ENCODE results near the gene SLC5A3. TPM values are rescaled to one million over a fixed set of nuclear protein-coding genes. Genes with fewer than 3 reads are reported as not detected.

SLC5A3 gene
- total and polyA plus RNA-seq, 10 of the 15 experiments (the other 5 are each of a cell fraction or from before 2014, with no cell fraction given): 3.3 to 21.4 (median 12.0) TPM

DNA sequence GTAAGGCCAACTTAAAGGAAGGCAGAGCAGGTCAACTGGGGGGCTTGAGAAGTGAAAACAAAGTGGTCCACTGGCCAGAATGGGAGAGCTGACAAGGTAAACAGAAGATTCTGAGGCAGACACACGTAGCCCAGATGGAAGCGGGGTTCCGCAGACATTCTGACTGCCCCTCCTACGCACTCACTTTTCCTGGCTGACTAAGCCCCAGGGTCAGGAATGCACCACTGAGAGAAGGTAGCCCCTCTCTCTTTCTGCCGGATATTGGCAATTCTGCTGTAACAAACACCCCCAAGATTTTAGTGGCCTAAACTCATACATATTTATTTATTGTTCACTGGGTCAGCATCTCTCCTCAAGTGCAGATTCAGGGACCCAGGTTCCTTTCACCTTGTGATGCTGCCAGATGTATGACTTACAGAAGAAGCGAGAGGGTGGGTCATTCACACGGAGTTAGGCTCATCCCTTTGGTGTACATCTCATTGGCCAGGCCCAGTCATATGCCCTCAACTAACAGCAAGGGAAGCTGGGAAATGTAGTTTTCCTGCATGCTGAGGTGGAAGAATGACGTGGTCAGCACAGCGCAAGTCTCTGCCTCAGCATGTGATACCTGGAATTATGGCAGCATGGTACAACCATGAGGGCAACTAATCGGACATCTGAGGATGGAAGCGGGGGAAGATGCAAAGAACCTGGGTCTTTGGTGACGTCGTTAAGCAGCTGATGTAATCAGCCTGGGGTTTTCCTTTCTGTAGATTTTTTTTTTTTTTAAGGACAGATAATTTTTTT lies 43.4 kb upstream of the SLC5A3 start (continued):
- no peak for TF ChIP-seq ZNF207 (IDR thresholded peaks at IDR 0.05; ENCODE audit: borderline replicate concordance)
- peak; percentile 54; the same call in 1 of the 2 replicates for TF ChIP-seq IKZF1 (conservative IDR thresholded peaks at IDR 0.05)
- TF ChIP-seq ZSCAN29 (IDR thresholded peaks at IDR 0.05): no peak
- TF ChIP-seq ZBTB33 (IDR thresholded peaks at IDR 0.05): no peak
- no peak for TF ChIP-seq FOXM1 (IDR thresholded peaks at IDR 0.05; ENCODE audit: low read depth, low read length)
- TF ChIP-seq FOS (IDR thresholded peaks at IDR 0.05; ENCODE audit: borderline replicate concordance, extremely low read depth, insufficient read length): no peak
- no peak for TF ChIP-seq KLF5 (IDR thresholded peaks at IDR 0.05; ENCODE audit: partially characterized antibody)
- no peak for TF ChIP-seq ASH2L (IDR thresholded peaks at IDR 0.05; ENCODE audit: borderline replicate concordance, low read depth)
- TF ChIP-seq, protein P1, sequence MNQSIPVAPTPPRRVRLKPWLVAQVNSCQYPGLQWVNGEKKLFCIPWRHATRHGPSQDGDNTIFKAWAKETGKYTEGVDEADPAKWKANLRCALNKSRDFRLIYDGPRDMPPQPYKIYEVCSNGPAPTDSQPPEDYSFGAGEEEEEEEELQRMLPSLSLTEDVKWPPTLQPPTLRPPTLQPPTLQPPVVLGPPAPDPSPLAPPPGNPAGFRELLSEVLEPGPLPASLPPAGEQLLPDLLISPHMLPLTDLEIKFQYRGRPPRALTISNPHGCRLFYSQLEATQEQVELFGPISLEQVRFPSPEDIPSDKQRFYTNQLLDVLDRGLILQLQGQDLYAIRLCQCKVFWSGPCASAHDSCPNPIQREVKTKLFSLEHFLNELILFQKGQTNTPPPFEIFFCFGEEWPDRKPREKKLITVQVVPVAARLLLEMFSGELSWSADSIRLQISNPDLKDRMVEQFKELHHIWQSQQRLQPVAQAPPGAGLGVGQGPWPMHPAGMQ (IDR thresholded peaks at IDR 0.05; ENCODE audit: borderline replicate concordance): no peak
- TF ChIP-seq, protein P2, sequence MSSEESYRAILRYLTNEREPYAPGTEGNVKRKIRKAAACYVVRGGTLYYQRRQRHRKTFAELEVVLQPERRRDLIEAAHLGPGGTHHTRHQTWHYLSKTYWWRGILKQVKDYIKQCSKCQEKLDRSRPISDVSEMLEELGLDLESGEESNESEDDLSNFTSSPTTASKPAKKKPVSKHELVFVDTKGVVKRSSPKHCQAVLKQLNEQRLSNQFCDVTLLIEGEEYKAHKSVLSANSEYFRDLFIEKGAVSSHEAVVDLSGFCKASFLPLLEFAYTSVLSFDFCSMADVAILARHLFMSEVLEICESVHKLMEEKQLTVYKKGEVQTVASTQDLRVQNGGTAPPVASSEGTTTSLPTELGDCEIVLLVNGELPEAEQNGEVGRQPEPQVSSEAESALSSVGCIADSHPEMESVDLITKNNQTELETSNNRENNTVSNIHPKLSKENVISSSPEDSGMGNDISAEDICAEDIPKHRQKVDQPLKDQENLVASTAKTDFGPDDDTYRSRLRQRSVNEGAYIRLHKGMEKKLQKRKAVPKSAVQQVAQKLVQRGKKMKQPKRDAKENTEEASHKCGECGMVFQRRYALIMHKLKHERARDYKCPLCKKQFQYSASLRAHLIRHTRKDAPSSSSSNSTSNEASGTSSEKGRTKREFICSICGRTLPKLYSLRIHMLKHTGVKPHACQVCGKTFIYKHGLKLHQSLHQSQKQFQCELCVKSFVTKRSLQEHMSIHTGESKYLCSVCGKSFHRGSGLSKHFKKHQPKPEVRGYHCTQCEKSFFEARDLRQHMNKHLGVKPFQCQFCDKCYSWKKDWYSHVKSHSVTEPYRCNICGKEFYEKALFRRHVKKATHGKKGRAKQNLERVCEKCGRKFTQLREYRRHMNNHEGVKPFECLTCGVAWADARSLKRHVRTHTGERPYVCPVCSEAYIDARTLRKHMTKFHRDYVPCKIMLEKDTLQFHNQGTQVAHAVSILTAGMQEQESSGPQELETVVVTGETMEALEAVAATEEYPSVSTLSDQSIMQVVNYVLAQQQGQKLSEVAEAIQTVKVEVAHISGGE (CRISPR knock-in tag; IDR thresholded peaks at IDR 0.05): no peak
- TF ChIP-seq, protein P3, sequence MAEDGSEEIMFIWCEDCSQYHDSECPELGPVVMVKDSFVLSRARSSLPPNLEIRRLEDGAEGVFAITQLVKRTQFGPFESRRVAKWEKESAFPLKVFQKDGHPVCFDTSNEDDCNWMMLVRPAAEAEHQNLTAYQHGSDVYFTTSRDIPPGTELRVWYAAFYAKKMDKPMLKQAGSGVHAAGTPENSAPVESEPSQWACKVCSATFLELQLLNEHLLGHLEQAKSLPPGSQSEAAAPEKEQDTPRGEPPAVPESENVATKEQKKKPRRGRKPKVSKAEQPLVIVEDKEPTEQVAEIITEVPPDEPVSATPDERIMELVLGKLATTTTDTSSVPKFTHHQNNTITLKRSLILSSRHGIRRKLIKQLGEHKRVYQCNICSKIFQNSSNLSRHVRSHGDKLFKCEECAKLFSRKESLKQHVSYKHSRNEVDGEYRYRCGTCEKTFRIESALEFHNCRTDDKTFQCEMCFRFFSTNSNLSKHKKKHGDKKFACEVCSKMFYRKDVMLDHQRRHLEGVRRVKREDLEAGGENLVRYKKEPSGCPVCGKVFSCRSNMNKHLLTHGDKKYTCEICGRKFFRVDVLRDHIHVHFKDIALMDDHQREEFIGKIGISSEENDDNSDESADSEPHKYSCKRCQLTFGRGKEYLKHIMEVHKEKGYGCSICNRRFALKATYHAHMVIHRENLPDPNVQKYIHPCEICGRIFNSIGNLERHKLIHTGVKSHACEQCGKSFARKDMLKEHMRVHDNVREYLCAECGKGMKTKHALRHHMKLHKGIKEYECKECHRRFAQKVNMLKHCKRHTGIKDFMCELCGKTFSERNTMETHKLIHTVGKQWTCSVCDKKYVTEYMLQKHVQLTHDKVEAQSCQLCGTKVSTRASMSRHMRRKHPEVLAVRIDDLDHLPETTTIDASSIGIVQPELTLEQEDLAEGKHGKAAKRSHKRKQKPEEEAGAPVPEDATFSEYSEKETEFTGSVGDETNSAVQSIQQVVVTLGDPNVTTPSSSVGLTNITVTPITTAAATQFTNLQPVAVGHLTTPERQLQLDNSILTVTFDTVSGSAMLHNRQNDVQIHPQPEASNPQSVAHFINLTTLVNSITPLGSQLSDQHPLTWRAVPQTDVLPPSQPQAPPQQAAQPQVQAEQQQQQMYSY (CRISPR knock-in tag; IDR thresholded peaks at IDR 0.05): no peak
- no peak for TF ChIP-seq BRCA1 (IDR thresholded peaks at IDR 0.05; ENCODE audit: low read depth, low read length)
- TF ChIP-seq GABPA (IDR thresholded peaks at IDR 0.05; ENCODE audit: low read depth): no peak
- TF ChIP-seq RELB (IDR thresholded peaks at IDR 0.05; ENCODE audit: low read depth): peak; percentile 59; the same call in 1 of the 2 replicates
- no peak for TF ChIP-seq POLR2AphosphoS2 (IDR thresholded peaks at IDR 0.05; ENCODE audit: low read depth, low read length)
